Mammary epithelial cell (primary cell): ENCODE data around the gene MYO19.

Experiments used
- CTCF ChIP-seq, 2 donors: IDR thresholded peaks in 1 of 2; conservative IDR thresholded peaks in 1 of 2; 2 replicates each; pipeline ENCODE4 v1.5.1; 2011 to 2012; ENCODE audit warnings: inconsistent platforms in 2 of 2, low read length in 2 of 2, mild to moderate bottlenecking in 2 of 2, control low read depth in 1 of 2, low read depth in 1 of 2; ENCODE audit not compliant: insufficient read depth in 1 of 2; ENCODE audit errors: extremely low read depth in 1 of 2
- EZH2 ChIP-seq: IDR thresholded peaks from 2 replicates; pipeline ENCODE4 v1.6.1; 2012; ENCODE audit warnings: low read length, inconsistent platforms, borderline replicate concordance

- no peak for TF ChIP-seq EZH2
- TF ChIP-seq CTCF (conservative IDR thresholded peaks at IDR 0.05 in 1 of 2, IDR thresholded peaks at IDR 0.05 in 1 of 2; ENCODE audit: extremely low read depth in 1 of 2, insufficient read depth in 1 of 2, low read depth in 1 of 2, low read length in 2 of 2): no peak
Measured at GRCh38 chr17:36510636-36511035, 24.0 kb downstream of the MYO19 start.
